K562 (cell line): ENCODE data around the gene SDSL. TPM values are rescaled to one million over a fixed set of nuclear protein-coding genes. Genes with fewer than 3 reads are reported as not detected.

Experiments used
- ATAC-seq: fragments of 200-7000 bp; cut with Tn5 transposase; 3 replicates; pipeline ENCODE4 v1.9.1; 2020; ENCODE audit warnings: moderate library complexity
- BruUV-seq: library from RNA; stranded (reverse); fragments of 400-500 nt; replicated peaks from 2 replicates; lab custom pipeline; 2021; lab: Mats Ljungman, UMichigan
- CTCF ChIA-PET: fragments of 300-600 bp; formaldehyde crosslinking; extraction: SDS; loops from one replicate; lab custom pipeline; 2021; ENCODE audit warnings: low intra/inter-chr PET ratio; lab: Yijun Ruan, JAX
- POLR2A ChIA-PET: fragments of 300-600, 350-650 bp; sonication (Branson Sonifier 250); formaldehyde crosslinking; extraction: SDS; loops from one replicate; lab custom pipeline; 2021; ENCODE audit warnings: antibody characterized with exemption, inconsistent platforms; lab: Yijun Ruan, JAX
- DNase-seq, 4 experiments: peaks; one replicate each; pipeline versions ENCODE4 v3.0.0 to v3.0.0-alpha.2; 2011 to 2018; ENCODE audit warnings: low spot score in 3 of 4, mixed read lengths in 3 of 4; ENCODE audit errors: extremely low read depth in 1 of 4
- FAIRE-seq: peaks from 2 replicates; lab custom pipeline; 2011; peaks lifted over from hg19 to GRCh38; lab: Jason Lieb, UNC
- H2AFZ ChIP-seq: 2 replicates; pipeline ENCODE4 v1.6.0; 2011; ENCODE audit warnings: low read depth, low read length, control low read depth, inconsistent platforms
- H3K27ac ChIP-seq: fragments of 200-600 bp; 3 replicates; pipeline ENCODE4 v1.8.0; 2011; ENCODE audit warnings: low read depth, mild to moderate bottlenecking, control low read depth, inconsistent platforms, low read length, moderate library complexity, mixed read lengths; ENCODE audit errors: extremely low read depth
- H3K27me3 ChIP-seq, 2 experiments: fragments of 300-600 bp in 1 of 2; 2 replicates in 1 of 2; 3 replicates in 1 of 2; pipeline versions ENCODE4 v1.6.0 to v1.8.0; 2011; ENCODE audit warnings: inconsistent platforms in 2 of 2, low read length in 2 of 2, mild to moderate bottlenecking in 1 of 2, mixed read lengths in 1 of 2, moderate library complexity in 1 of 2; ENCODE audit not compliant: control insufficient read depth in 2 of 2, insufficient read depth in 2 of 2
- H3K36me3 ChIP-seq: fragments of 300-600 bp; 3 replicates; pipeline ENCODE4 v1.8.0; 2011; ENCODE audit warnings: mild to moderate bottlenecking, low read length, inconsistent platforms; ENCODE audit not compliant: control insufficient read depth, insufficient read depth
- H3K4me1 ChIP-seq, 2 experiments: fragments of 200-600 bp in 1 of 2; replicated peaks in 1 of 2; 2 replicates in 1 of 2; 3 replicates in 1 of 2; pipeline versions ENCODE4 v1.5.1 to v1.8.0; 2011; ENCODE audit warnings: inconsistent platforms in 2 of 2, low read length in 2 of 2, mild to moderate bottlenecking in 1 of 2, mixed read lengths in 1 of 2, moderate library complexity in 1 of 2; ENCODE audit not compliant: control insufficient read depth in 2 of 2, insufficient read depth in 2 of 2
- H3K4me2 ChIP-seq: 2 replicates; pipeline ENCODE4 v1.6.1; 2011; ENCODE audit warnings: low read length, control low read depth, inconsistent platforms, mixed read lengths; ENCODE audit not compliant: insufficient read depth
- H3K4me3 ChIP-seq: fragments of 200-600 bp; sonication (generic), shearing (Covaris generic); 2 replicates; pipeline ENCODE4 v1.5.1; 2016; ENCODE audit warnings: control low read depth, inconsistent platforms
- H3K79me2 ChIP-seq: fragments of 200-600 bp; 3 replicates; pipeline ENCODE4 v1.8.0; 2011; ENCODE audit warnings: low read length, inconsistent platforms; ENCODE audit not compliant: control insufficient read depth, insufficient read depth
- H3K9ac ChIP-seq, 2 experiments: 2 replicates each; pipeline versions ENCODE4 v1.6.0 to v1.6.1; 2011; ENCODE audit warnings: low read depth in 2 of 2, low read length in 2 of 2, control low read depth in 1 of 2, inconsistent platforms in 1 of 2, mild to moderate bottlenecking in 1 of 2, mixed read lengths in 1 of 2; ENCODE audit not compliant: insufficient read depth in 1 of 2
- H3K9me1 ChIP-seq: one replicate; pipeline ENCODE4 v1.6.0; 2011; ENCODE audit warnings: inconsistent platforms, mild to moderate bottlenecking, low read length, moderate library complexity; ENCODE audit not compliant: control insufficient read depth, insufficient read depth
- H3K9me3 ChIP-seq: replicated peaks from 2 replicates; pipeline ENCODE4 v1.5.1; 2011; ENCODE audit warnings: low read depth, low read length, inconsistent platforms; ENCODE audit not compliant: control insufficient read depth, insufficient read depth
- H4K20me1 ChIP-seq: replicated peaks from 2 replicates; pipeline ENCODE4 v1.6.1; 2011; ENCODE audit warnings: low read length, inconsistent platforms, mixed read lengths; ENCODE audit not compliant: control insufficient read depth, insufficient read depth
- ADNP ChIP-seq: fragments of 200-800 bp; sonication (Bioruptor generic); IDR thresholded peaks from 2 replicates; pipeline ENCODE4 v1.6.1; 2016; ENCODE audit warnings: missing genetic modification characterization, missing compliant biosample characterization
- ATF1 ChIP-seq, 2 experiments: fragments of 450-650 bp in 1 of 2; IDR thresholded peaks; 2 replicates each; pipeline ENCODE4 v1.6.1; 2016; ENCODE audit warnings: missing compliant biosample characterization in 1 of 2, missing genetic modification characterization in 1 of 2
- BCOR ChIP-seq: fragments of 450-650 bp; IDR thresholded peaks from 2 replicates; pipeline ENCODE4 v1.6.1; 2016
- HINFP ChIP-seq: fragments of 450-650 bp; conservative IDR thresholded peaks from 2 replicates; pipeline ENCODE4 v1.6.1; 2016; ENCODE audit warnings: missing genetic modification characterization, low read depth, mild to moderate bottlenecking, control low read depth, missing compliant biosample characterization
- HMG20A ChIP-seq: fragments of 450-650 bp; formaldehyde crosslinking; conservative IDR thresholded peaks from 2 replicates; pipeline ENCODE4 v1.4.0; 2020; ENCODE audit warnings: mild to moderate bottlenecking, mixed read lengths
- MTA1 ChIP-seq: fragments of 450-650 bp; IDR thresholded peaks from 2 replicates; pipeline ENCODE4 v1.6.1; 2017; ENCODE audit warnings: borderline replicate concordance
- NCOA4 ChIP-seq: fragments of 450-650 bp; IDR thresholded peaks from 2 replicates; pipeline ENCODE4 v1.6.1; 2018; ENCODE audit warnings: mild to moderate bottlenecking; ENCODE audit not compliant: partially characterized antibody
- RBM25 ChIP-seq: fragments of 200-400 bp; formaldehyde crosslinking; IDR thresholded peaks from 2 replicates; pipeline ENCODE4 v1.6.1; 2018; ENCODE audit warnings: low read length, low read depth, moderate library complexity; ENCODE audit not compliant: severe bottlenecking
- VEZF1 ChIP-seq: fragments of 200-800 bp; sonication (Bioruptor generic); IDR thresholded peaks from 2 replicates; pipeline ENCODE4 v1.6.1; 2017; ENCODE audit warnings: missing genetic modification characterization, missing compliant biosample characterization
- ZNF699 ChIP-seq: fragments of 250-450 bp; sonication (Bioruptor Pico); IDR thresholded peaks from 2 replicates; pipeline ENCODE4 v1.8.0; 2021; ENCODE audit warnings: mild to moderate bottlenecking, moderate library complexity; ENCODE audit not compliant: insufficient replicate concordance
- WGBS: fragments of 100-300 bp; shearing (Covaris generic); methylation state at CpG from one replicate; pipeline ENCODE4 v1.1.6; 2016; ENCODE audit warnings: low coverage, mixed read lengths; ENCODE audit not compliant: insufficient coverage; ENCODE audit errors: missing lambda C conversion rate; 5-methylcytosine and 5-hydroxymethylcytosine counted together
- in situ Hi-C: fragments of 300-500 bp; cut with MboI; formaldehyde crosslinking; loops from 4 replicates; pipeline ENCODE4 v1.15.0; 2018; ENCODE audit warnings: inconsistent platforms, mixed read lengths
- intact Hi-C: fragments of 100-400 bp; cut with micrococcal nuclease; formaldehyde crosslinking; loops from 2 replicates; pipeline ENCODE4 v1.14.2; 2022
- polyA plus RNA-seq, 8 experiments: library from polyadenylated mRNA; depleted of rRNA in 4 of 8; stranded (reverse) in 5 of 8; unstranded in 3 of 8; fragments of >200 nt; fragmentation: Nextera tagmentation in 2 of 8; fragmentation: Illumina TruSeq in 1 of 8; extraction: Ambion mirVana in 2 of 8; extraction: Trizol in 1 of 8; gene quantifications; 2 replicates each; pipeline versions ENCODE4 v1.2.1 to v1.2.3, GENCODE V29; 2011 to 2014; ENCODE audit warnings: inconsistent platforms in 1 of 8, missing spikeins in 1 of 8
- total RNA-seq, 7 experiments: library from RNA; depleted of rRNA in 6 of 7; stranded (reverse); fragments of >200 nt in 6 of 7; fragmentation: Illumina TruSeq in 2 of 7; extraction: Trizol in 2 of 7; gene quantifications; 2 replicates each; pipeline versions ENCODE4 v1.2.1 to v1.2.3, GENCODE V29; 2011 to 2021; ENCODE audit warnings: low replicate concordance in 1 of 7

The SDSL gene
- total and polyA plus RNA-seq, 9 of the 15 experiments (the other 6 are each of a cell fraction or from before 2014, with no cell fraction given), result 0.31 to 11.0 (median 7.4) TPM

- Histone ChIP-seq H3K27ac (no peak overlapping the region), H3K9me1 (no peaks in the 10 kb centered on the region), H3K9me3 (no peaks in the 10 kb centered on the region), H3K4me2 (no peak overlapping the region), H3K4me3 (no peak overlapping the region), H3K9ac (no peak overlapping the region), H2AFZ (no peak overlapping the region), H3K27me3 (peaks cover 6 to 25% of the 10 kb centered on the region in 2 experiments; a peak in 3 of 5 replicates), H3K4me1 (peaks cover 5 to 8% of the 10 kb centered on the region in 2 experiments; a peak in 3 of 5 replicates), H3K36me3 (no peaks in the 10 kb centered on the region), H3K79me2 (no peaks in the 10 kb centered on the region), H4K20me1 (no peaks in the 10 kb centered on the region)
- BruUV-seq, result no TSS peak
- TF ChIP-seq BCOR (peak; percentile 64; the same call in 1 of the 2 replicates), HMG20A (no peak), RBM25 (peak; percentile 71), ADNP (tag) (peak; percentile 50; the same call in 1 of the 2 replicates)
- FAIRE-seq (no peak), ATAC-seq (no peak), DNase-seq (no peak)
- ChIA-PET CTCF (interaction anchor here (1.5 to 1.7 kb wide), 2 partner anchors 8 to 474 kb away, joined by 4 to 9 read pairs; no protein-coding TSS in a partner anchor), POLR2A (no interaction called here)
- 0% methylated on average over 4 of the region's 4 CpGs for WGBS
- in situ Hi-C loops, result no loop called here
- intact Hi-C loops, result loop anchor here (1.0 kb wide), 1 partner anchor 474 kb away; no protein-coding TSS in a partner anchor
Measured at GRCh38 chr12:113438523-113439300, 16.5 kb downstream of the SDSL start.

DNA sequence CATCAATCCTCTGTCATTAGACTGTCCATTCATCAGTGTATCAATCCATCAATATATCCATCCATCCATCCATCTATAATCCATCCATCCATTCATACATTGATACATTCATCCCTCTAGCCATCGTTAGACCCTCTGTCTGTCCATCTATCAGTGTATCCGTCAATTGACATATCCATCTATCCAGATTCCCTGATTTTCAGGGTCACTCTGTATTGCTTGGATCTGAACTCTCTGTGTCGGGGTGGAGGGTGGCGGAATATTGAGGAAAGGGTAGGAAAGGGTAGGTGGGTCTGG is 17.1 kb downstream of the SDSL start:
- WGBS, result 5% methylated on average over 4 of the region's 4 CpGs
- intact Hi-C loops, result loop anchor here (1.0 kb wide), 1 partner anchor 473 kb away; no protein-coding TSS in a partner anchor
- ATAC-seq, result no peak
- Histone ChIP-seq H3K9me3 (no peaks in the 10 kb centered on the region), H3K9ac (no peak overlapping the region), H3K79me2 (no peaks in the 10 kb centered on the region), H2AFZ (no peak overlapping the region), H3K4me2 (no peak overlapping the region), H3K27me3 (peaks cover 6 to 25% of the 10 kb centered on the region in 2 experiments; a peak in 3 of 5 replicates), H3K9me1 (no peaks in the 10 kb centered on the region), H3K27ac (no peak overlapping the region), H3K36me3 (no peaks in the 10 kb centered on the region), H3K4me3 (no peak overlapping the region), H3K4me1 (peaks cover 5 to 8% of the 10 kb centered on the region in 2 experiments; a peak in 3 of 5 replicates), H4K20me1 (no peaks in the 10 kb centered on the region)
- DNase-seq, result no peak
- no TSS peak for BruUV-seq
- in situ Hi-C loops, result no loop called here
- POLR2A ChIA-PET, result no interaction called here
- CTCF ChIA-PET, result interaction anchor here (1.5 to 1.7 kb wide), 2 partner anchors 9 to 474 kb away, joined by 4 to 9 read pairs; no protein-coding TSS in a partner anchor
- no peak for FAIRE-seq
- TF ChIP-seq ATF1 (CRISPR knock-in tag; IDR thresholded peaks at IDR 0.05), result no peak
- no peak for TF ChIP-seq ATF1 (tag; IDR thresholded peaks at IDR 0.05)
- no peak for TF ChIP-seq ZNF699
- TF ChIP-seq VEZF1 (CRISPR knock-in tag), result no peak
- TF ChIP-seq MTA1, result no peak
- TF ChIP-seq HINFP, result no peak
- TF ChIP-seq NCOA4, result no peak
